GM18861 (cell line): ENCODE results near the gene ATP4A.

Source experiments
- ATAC-seq: cut with Tn5 transposase; IDR thresholded peaks from one replicate; pipeline ENCODE4 v1.9.1; 2021; ENCODE audit not compliant: unreplicated experiment

The ATP4A gene

GRCh38 chr19:35502751-35503150 is 60.7 kb downstream of the ATP4A start:
- no peak for ATAC-seq

GRCh38 chr19:35501684-35502083 is 61.8 kb downstream of the ATP4A start:
- no peak for ATAC-seq

GRCh38 chr19:35500611-35501010 is 62.8 kb downstream of the ATP4A start:
- no peak for ATAC-seq
